HG02884 (cell line): ENCODE results near the gene PIK3R6.

Source experiments
- ATAC-seq: cut with Tn5 transposase; IDR thresholded peaks from one replicate; pipeline ENCODE4 v1.9.1; 2021; ENCODE audit warnings: mild to moderate bottlenecking, moderate library complexity; ENCODE audit not compliant: unreplicated experiment

PIK3R6 gene

DNA sequence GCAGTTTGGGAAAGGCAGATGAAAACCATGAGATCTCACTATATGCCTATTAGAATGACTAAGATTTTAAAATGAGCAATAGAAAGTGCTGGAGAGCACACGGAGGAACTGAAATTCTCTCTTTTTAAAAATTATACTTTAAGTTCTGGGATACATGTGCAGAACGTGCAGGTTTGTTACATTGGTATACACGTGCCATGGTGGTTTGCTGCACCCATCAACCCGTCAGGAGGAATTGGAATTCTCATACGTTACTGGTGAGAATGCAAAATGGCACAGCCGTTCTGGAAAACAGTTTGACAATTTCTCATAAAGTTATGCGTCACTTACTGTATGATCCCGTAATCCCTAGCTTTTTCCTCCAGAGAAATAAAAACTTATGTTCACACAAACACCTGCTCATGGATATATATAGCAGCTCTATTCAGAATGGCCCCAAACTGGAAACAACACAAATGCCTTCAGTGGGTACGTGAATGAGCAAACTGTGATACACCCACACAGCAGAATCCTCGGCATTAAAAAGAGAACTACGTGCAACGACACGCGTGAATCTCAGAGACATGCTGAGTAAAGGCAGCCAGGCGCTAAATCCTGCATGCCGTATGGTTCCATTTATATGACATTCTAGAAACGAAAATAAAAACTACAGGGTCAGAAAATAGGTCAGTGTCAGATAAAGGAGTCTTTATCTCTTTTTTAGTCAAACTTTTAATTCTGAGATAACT is 11.8 kb downstream of the PIK3R6 start:
- no peak for ATAC-seq

DNA sequence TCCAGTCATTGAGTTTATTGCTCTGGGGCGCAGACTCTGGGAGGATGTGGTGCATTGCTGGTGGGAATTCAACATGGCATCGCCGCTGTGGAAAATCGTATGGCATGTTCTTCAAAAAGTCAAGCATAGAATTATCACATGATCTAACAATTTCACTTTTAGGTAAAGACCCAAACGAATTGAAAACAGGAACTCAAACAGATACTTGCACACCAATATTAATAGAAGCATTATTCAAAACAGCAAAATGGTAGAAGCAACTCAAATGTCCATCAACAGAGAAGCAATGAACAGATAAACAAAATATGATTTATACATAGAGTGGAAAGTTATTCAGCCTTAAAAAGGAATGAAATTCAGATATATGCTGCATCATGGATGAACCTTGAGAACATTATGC is 15.9 kb downstream of the PIK3R6 start:
- no peak for ATAC-seq

DNA sequence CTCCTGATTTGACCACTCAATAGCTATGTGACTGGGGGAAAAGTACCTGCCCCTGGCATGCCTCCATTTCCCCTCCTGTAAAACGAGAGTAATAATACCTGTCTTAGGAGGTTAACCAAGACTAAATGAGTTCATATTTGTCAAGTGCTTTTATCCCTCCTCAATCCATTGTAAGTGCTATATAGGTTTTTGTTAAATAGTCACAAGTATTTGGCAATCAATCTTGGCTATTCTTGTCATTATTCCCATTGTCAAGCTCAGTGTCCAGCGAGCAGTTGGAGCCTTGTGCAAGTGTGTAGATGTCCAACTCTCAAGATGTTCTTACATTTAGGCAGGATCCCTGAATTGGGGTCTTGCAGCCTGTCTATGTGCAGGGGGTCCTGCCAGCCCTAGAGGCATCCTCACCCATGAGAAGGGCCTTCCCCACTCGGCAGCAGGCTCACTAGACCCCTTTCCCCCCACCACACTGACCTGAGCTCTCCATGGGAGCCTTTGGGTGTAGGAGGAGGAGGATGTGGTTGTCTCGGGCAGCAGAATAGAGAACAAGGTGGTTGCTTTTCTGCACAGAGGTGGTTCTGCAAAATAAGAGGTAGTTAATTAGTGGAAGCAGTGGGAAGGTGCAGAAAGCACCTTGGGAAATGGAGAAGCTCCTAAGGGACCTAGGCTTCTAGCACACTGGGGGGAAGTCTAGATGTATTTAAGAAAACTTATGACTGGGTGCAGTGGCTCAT is 18.0 kb downstream of the PIK3R6 start:
- ATAC-seq: no peak

DNA sequence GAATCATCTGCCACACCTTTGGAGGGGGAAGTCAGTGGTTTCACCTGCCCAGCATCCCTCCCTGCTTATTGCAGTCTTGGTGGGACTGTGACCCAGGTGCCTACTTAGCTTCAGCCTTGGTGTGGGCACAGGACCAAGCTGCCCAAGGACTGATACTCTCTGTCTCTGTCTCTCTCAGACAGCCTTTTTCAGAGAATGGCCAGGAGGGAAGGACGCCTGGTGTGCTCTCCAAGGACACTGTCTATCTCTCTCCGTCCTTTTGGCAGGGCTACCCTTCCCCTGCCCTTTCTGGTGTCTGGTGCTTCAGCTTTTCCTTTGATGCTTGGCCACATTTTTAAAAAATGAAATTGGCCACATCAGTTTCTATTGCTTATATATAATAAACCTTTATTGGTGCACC is 19.6 kb downstream of the PIK3R6 start:
- ATAC-seq: no peak

DNA sequence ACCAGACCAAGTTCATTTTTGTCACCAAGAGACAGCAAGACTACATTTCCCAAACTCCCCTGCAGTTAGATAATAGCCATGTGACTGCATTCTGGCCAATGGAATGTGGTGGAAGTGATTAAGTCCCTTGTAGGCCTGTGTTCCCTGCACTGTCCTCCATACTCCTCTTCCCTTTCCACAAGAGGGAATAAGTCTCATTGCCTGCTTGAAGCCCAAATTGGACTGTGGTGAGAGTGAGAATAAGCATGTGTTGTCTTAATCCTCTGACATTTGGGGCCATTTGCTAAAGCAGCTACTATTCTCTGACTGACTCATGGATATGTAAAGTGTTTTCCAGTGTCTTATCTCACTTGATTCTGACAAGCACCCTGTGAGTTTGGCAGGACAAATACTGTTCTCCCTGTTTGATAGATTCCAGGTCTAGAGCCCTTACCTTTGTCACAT is 20.7 kb downstream of the PIK3R6 start:
- no peak for ATAC-seq

DNA sequence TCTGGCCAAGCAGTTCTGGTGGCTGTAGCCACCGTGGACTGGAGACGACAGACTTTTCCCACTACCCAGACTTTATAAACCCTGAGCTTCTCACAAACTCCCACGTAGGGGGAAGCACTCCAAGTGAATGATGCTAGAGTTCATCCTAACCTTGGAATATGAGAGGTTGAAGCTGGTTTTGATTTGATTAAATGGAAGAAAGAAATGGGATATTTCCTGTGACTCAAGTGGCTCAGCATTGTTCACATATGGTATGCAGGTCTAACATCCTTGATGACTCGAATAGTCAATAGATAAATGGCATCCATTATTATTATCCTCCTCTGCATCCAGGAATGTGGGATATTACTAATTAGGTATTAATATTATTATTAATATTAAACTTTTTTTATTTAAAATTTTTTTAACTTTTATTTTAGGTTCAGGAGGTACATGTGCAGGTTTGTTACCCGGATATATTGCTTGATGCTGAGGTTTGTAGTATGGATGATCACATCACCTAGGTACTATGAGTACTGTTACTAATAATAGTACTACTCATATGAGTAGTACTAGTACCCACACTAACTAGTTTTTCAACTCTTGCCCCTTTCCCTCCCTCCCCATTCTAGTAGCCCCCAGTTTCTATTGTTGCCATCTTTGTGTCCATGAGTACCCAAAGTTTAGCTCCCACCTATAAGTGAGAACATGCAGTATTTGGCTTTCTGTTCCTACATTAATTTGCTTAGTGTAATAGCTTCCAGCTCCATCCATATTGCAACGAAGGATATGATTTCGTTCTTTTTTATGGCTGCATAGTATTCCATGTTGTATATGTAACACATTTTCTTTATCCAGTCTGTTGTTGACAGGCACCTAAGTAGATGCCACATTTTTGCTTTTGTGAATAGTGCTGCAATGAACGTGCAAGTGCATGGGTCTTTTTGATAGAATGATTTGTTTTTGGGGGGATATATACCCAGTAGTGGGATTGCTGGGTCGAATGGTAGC is 22.9 kb downstream of the PIK3R6 start:
- no peak for ATAC-seq

DNA sequence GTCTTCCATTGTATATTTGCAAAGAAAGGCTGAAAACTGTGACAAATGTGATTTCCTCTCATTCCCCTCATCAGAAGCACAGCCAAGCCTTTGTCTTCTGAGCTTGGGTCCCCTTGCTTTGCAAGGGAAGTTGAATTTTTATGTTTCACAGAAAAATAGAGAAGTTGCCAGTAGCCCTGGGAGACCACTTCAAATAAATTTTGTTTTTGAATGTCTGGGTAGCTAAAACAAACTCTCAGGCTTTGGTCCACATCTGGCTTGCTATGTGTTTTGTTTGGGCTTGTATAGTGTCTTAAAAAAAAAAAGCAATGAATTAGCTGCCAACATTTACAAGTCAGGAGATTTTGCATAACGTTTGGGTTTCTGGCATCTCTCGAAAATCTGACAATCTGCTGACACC is 24.1 kb downstream of the PIK3R6 start:
- no peak for ATAC-seq

DNA sequence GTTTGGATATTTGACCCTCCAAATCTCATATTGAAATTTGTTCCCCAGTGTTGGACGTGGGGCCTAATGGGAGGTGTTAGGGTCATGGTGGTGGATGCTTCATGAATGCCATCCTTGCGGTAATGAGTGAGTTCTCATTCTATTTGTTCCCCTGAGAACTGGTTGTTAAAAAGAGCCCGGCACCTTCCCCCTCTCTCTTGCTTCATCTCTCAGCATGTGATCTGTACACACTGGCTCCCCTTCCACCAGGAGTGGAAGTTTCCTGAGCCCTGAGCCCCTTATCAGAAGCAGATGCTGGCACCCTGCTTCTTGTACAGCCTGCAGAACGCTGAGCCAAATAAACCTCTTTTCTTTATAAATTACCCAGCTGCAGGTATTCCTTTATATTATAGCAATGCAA is 25.6 kb downstream of the PIK3R6 start:
- no peak for ATAC-seq

DNA sequence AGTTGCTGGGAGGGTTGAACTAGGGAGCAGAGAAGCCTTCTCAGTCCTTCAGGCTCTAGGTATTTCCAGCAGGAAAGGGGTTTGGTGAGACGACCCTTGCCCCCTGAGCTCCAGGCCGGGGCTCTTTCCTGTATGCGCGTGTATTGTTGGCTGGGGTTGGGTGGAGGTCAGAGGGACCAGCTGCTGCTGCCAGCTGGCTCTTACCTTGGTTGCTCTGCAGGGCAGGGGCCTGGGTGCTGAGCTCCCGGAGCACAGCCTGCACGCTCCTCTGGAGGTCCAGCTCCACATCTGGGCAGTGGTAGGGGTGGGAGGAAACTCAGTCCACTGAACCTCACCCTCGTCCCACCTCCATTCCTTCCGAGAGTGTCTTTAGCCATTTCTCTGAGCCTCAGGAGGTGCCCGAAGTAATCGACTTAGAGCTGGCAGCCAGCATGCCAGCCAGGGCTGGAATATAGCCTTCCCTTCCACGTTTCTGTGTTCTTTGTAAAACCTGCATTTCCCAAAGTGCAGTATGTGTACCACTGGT is 28.0 kb downstream of the PIK3R6 start:
- ATAC-seq: no peak

DNA sequence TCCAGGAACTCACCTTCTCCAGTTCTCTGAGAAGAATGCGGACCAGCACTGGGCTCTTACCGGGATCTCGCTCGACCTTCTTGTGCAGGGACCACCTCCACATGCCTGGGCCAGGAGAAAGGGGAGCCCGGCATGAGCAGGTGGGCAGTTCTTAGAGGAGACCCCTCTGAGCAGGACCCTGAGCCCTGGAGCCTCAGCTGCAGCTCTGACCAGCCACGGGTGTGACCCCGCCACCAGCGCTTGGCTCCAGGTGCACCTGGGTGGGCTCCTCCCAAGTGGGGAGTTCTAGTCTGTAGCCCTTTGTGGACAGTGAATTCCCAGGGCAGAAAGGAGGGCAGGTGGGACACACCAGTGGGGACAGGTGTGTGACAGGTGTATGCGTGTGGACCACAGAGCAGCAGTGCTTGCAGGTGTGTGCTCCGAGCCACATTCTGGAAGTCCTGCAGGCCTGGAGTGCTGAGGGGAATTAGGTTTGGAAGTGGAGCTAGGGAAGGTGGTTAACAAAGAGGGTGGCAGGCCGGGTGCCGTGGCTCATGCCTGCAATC is 28.9 kb downstream of the PIK3R6 start:
- no peak for ATAC-seq

DNA sequence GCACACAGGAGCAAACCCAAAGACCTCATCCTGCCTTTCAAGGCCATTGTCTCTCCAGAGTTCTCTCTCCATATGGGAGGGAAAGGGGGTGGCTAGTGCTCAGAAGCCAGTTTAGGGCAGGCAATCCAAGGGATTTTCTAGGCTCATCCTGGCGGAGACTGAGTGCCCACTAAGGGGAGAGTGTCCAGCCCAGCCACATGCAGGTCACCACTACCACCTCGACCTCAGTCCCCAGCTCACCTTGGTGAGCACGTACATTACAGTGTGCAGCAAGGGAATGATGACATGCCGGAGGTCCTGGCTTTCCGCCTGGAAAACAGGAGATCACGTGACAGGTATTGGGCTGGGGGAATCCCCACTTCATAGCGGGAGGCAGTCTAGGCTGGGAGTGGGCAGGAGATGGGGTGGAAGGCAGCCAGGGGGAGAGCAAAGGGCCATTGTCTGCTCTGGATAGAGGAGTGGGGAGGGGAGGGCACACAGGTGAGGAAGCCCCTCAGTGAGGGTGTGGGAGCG is 29.9 kb downstream of the PIK3R6 start:
- ATAC-seq: no peak

DNA sequence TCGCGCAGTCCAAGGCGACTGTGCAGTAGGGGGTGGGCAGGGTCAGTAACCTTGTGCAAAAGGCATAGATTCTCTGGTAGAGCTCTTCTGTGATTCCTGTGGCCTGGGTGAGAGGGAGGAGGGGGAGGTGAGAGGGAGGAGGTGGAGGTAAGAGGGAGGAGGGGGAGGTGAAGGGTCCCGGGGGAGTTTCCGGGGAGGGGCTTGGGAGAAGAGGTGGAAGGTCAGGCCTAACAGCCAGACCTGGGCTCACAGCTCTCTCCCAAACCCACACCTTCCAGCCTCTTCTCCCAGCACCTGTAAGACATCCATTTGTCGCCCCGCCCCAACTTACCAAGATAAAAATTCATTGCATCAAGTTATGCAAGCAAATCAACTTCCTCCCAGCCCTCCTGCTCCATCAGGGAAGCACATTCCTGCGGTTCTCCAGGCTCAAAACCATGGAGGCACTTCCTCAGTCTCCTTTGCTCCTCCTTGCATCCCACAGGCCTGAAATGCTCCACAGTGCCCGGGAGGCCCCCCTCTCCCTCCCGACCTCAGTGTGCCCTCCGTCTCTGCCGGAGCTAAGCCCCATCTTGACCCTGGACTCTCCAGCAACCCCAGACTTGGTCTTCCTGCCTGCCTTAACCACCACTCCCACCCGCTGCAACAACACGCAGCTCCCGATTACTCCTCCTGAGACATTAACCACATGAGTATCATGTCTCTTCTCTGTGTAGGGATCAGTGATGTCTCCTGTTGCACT is 30.5 kb downstream of the PIK3R6 start:
- no peak for ATAC-seq

DNA sequence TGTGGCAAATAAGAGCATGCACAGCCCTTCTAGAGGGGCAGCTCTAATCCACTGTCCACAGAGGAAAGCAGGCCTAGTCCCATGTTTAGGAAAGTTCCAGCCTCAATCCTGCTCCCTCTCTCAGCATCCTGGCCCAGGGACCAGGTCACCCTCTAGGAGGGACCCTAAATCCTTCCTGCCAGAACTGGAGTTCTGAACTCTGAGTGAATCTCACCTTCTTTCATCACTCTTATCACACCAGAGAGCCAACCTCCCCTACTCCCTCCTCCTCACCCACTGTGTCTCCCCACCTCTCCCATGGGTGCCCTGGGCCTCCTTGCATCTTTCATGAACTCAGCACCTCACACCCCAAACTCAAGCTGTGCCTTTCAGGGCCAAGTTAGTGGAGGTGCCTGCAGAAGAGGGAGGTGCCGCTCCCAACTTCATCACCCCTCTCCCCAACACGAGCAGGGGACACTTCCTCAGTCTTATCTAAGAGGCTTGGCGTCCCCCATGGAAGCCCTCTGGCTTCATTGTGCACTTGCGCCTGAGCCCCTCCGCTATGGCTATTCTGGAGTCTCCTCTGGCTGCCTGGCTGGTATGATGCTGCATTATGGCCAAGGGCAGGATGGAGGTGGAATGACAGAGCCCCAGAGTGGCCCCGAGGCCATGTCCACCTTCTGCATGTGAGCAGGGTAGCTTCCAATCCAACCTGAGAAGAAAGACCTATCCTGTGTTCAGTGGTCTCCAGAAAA is 31.7 kb downstream of the PIK3R6 start:
- no peak for ATAC-seq

DNA sequence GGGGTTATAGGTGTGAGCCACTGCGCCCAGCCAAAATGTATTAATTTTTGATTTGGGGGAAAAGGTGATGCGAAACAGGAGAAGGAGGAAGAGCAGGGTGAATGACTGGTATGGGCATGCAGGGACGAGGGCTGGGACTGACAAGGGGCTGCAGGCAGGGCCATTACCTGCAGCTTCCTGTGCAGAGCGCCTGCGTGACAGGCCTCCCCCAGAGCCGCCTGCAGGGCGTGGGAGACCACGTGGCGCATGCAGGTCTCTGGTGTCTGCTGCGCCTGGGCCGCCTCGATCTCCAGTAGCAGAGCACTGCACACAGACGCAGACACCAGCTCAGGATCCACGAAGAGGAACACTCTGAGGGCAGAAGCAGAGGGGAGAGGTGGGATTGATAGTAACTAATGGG is 32.4 kb downstream of the PIK3R6 start:
- ATAC-seq: no peak

DNA sequence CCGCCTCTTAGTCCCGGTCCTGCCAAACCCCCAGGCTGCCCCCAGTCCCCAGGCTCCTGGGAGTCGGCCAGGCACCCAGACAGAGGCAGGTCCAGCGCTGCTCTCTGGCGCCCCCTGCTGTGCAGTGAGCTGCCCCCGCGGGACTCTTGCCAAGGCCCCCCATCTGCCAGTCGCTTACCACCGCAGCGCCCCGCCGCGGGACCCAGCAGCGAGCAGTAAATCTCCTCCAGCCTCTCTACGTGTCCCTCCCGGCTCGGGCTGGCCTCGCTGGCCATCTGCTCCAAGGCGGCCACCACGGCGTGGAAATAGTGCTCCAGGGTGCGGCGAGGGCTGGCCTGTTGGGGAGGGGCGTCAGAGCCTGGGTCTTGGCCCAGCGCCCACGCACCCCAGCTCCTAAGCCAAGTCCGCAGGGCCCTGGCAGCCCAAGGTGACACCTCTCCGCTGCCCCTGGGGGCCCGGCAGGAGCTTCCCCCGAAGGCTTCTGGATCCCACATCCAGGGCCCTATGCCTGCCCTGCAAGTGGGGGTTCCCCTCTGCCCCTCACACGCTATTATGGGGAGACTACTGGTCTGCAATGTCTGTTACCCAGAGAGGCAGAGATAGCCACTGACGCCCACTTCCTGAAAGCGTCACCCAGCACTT is 34.6 kb downstream of the PIK3R6 start:
- no peak for ATAC-seq

DNA sequence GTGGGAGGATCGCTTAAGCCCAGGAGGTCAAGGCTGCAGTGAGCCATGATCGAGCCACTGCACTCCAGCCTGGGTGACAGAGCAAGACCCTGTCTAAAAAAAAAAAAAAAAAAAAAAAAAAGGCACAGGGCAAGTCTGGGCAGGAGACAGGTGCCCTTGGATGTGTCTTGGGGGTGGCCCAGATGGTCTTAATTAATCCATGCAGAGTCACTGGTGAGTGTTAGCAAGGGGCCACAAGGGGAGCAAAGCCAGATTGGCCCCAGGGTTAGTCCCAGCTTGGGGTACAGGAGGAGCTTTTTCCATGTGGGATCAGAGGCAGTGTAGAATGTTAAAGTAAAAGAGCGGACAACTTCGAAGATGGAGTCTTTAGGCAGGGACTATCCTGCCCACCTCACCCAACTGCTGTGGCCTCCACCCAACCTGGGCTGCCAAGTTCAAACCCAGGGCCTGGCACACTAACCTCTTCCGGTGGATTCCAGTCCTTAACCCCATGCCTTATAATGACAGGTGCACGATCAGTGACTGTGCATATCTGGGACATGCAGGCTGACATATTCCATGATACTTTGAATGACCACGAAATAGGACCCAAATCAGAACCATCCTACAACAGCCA is 36.1 kb downstream of the PIK3R6 start:
- ATAC-seq: no peak

DNA sequence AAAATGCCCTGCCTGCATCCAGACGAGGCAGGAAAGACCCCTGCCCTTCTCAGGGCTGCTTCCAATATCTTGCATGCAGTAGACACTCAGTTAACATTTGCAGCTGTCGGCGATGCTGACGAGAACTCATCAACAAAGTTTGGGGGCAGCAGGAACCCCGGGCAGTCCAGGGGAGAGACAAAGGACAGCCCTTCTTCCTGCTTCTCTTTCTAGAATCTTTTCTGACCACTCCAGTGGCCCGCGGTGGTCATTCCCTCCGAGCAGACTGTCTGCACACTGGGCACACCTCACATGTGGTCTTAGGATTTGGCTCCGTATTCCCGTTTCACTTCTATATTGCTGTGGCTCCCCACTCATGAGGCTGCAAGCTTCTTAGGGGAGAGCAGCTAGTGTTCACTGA is 37.3 kb downstream of the PIK3R6 start:
- ATAC-seq: no peak
